A549 (cell line): Measurements from ENCODE around the gene MED13L. TPM values are rescaled to one million over a fixed set of nuclear protein-coding genes. Genes with fewer than 3 reads are reported as not detected.

ENCODE experiments used
- ATAC-seq, 2 experiments: fragments of 200-7000 bp in 1 of 2; fragments of >200 bp in 1 of 2; cut with Nextera tagmentation in 1 of 2; cut with Tn5 transposase in 1 of 2; 3 replicates each; pipeline versions ENCODE4 v1.8.0 to v1.9.1; 2018 to 2020; ENCODE audit warnings: mild to moderate bottlenecking in 1 of 2, moderate library complexity in 1 of 2
- CTCF ChIA-PET: fragments of 300-600 bp; sonication (Branson Sonifier 250); formaldehyde crosslinking; extraction: SDS; loops from one replicate; lab custom pipeline; 2021; ENCODE audit warnings: antibody characterized with exemption, inconsistent platforms; lab: Yijun Ruan, JAX
- POLR2A ChIA-PET: fragments of 350-600 bp; formaldehyde crosslinking; extraction: SDS; loops from one replicate; lab custom pipeline; 2021; ENCODE audit warnings: antibody characterized with exemption, inconsistent platforms; lab: Yijun Ruan, JAX
- DNase-seq, 2 experiments: peaks; one replicate each; pipeline versions ENCODE4 v3.0.0 to v3.0.0-alpha.2; 2011 to 2016; ENCODE audit warnings: low read depth in 1 of 2, low spot score in 1 of 2
- FAIRE-seq: peaks from 2 replicates; lab custom pipeline; 2011; peaks lifted over from hg19 to GRCh38; lab: Jason Lieb, UNC
- H3K27ac ChIP-seq, 2 experiments: fragments of >200 bp; sonication (Bioruptor Twin); formaldehyde crosslinking; 3 replicates each; pipeline ENCODE4 v1.5.1; 2016 to 2017
- H3K4me1 ChIP-seq: fragments of >200 bp; sonication (Bioruptor Twin); formaldehyde crosslinking; 3 replicates; pipeline ENCODE4 v1.6.1; 2016
- H3K4me2 ChIP-seq: fragments of >200 bp; sonication (Bioruptor Twin); formaldehyde crosslinking; 3 replicates; pipeline ENCODE4 v1.6.1; 2016
- H3K4me3 ChIP-seq: fragments of >200 bp; sonication (Bioruptor Twin); formaldehyde crosslinking; 3 replicates; pipeline ENCODE4 v1.5.1; 2016
- H3K9me3 ChIP-seq: fragments of >200 bp; sonication (Bioruptor Twin); formaldehyde crosslinking; 3 replicates; pipeline ENCODE4 v1.6.1; 2016
- BHLHE40 ChIP-seq: IDR thresholded peaks from 2 replicates; pipeline ENCODE4 v1.6.1; 2012; ENCODE audit warnings: low read depth, low read length, inconsistent platforms
- CBX2 ChIP-seq: fragments of 200-600 bp; sonication (generic); IDR thresholded peaks from 2 replicates; pipeline ENCODE4 v1.6.1; 2016; ENCODE audit warnings: low read depth, mild to moderate bottlenecking, borderline replicate concordance
- CBX8 ChIP-seq: fragments of 200-600 bp; sonication (generic); IDR thresholded peaks from 2 replicates; pipeline ENCODE4 v1.6.1; 2016
- CEBPB ChIP-seq, 2 experiments: fragments of >200 bp in 1 of 2; sonication (Bioruptor Twin) in 1 of 2; formaldehyde crosslinking in 1 of 2; IDR thresholded peaks; 2 replicates each; pipeline ENCODE4 v1.6.1; 2012 to 2016
- CHD2 ChIP-seq: fragments of 150-350 bp; IDR thresholded peaks from 2 replicates; pipeline ENCODE4 v1.6.1; 2014; ENCODE audit warnings: low read length; ENCODE audit not compliant: partially characterized antibody
- CTCF ChIP-seq: fragments of >200 bp; sonication (Bioruptor Twin); formaldehyde crosslinking; IDR thresholded peaks from 3 replicates; pipeline ENCODE4 v1.5.1; 2016
- EHMT2 ChIP-seq: fragments of 200-600 bp; sonication (generic); IDR thresholded peaks from 2 replicates; pipeline ENCODE4 v1.6.1; 2016; ENCODE audit warnings: antibody characterized with exemption, low read depth, mild to moderate bottlenecking, moderate library complexity
- ELK1 ChIP-seq: fragments of 150-350 bp; IDR thresholded peaks from 2 replicates; pipeline ENCODE4 v1.6.1; 2014; ENCODE audit warnings: low read depth, mild to moderate bottlenecking, low read length
- FOXS1 ChIP-seq: fragments of 250-450 bp; sonication (Bioruptor Pico); IDR thresholded peaks from 2 replicates; pipeline ENCODE4 v1.5.0; 2020; ENCODE audit warnings: mild to moderate bottlenecking, moderate library complexity
- HEYL ChIP-seq: fragments of 250-450 bp; sonication (Bioruptor Pico); IDR thresholded peaks from 2 replicates; pipeline ENCODE4 v1.8.0; 2021; ENCODE audit warnings: mild to moderate bottlenecking, moderate library complexity
- JUN ChIP-seq, 2 experiments: fragments of >200 bp; sonication (Bioruptor Twin); formaldehyde crosslinking; IDR thresholded peaks; 2 replicates in 1 of 2; 3 replicates in 1 of 2; pipeline ENCODE4 v1.6.1; 2016 to 2017
- KDM1A ChIP-seq: fragments of 200-600 bp; sonication (generic); IDR thresholded peaks from 2 replicates; pipeline ENCODE4 v1.6.1; 2016; ENCODE audit warnings: low read depth, mild to moderate bottlenecking
- POLR2A ChIP-seq: IDR thresholded peaks from 2 replicates; pipeline ENCODE4 v1.6.1; 2012; ENCODE audit warnings: mild to moderate bottlenecking, low read length
- RAD21 ChIP-seq, 2 experiments: fragments of >200 bp in 1 of 2; sonication (Bioruptor Twin) in 1 of 2; formaldehyde crosslinking in 1 of 2; IDR thresholded peaks in 1 of 2; conservative IDR thresholded peaks in 1 of 2; 2 replicates in 1 of 2; 3 replicates in 1 of 2; pipeline ENCODE4 v1.6.1; 2012 to 2018; ENCODE audit warnings: inconsistent platforms in 1 of 2
- RARB ChIP-seq: fragments of 250-450 bp; sonication (Bioruptor Pico); IDR thresholded peaks from 2 replicates; pipeline ENCODE4 v1.8.0; 2021; ENCODE audit warnings: mild to moderate bottlenecking, moderate library complexity
- RFX5 ChIP-seq: fragments of 450-650 bp; IDR thresholded peaks from 2 replicates; pipeline ENCODE4 v1.7.1; 2014; ENCODE audit warnings: antibody characterized with exemption, mild to moderate bottlenecking, moderate library complexity
- TFCP2L1 ChIP-seq: fragments of 250-450 bp; sonication (Bioruptor Pico); IDR thresholded peaks from 2 replicates; pipeline ENCODE4 v1.5.0; 2021; ENCODE audit warnings: mild to moderate bottlenecking
- TP53 ChIP-seq: fragments of 250-450 bp; sonication (Bioruptor Pico); IDR thresholded peaks from 2 replicates; pipeline ENCODE4 v1.5.0; 2021; ENCODE audit warnings: mild to moderate bottlenecking, moderate library complexity
- USF2 ChIP-seq: fragments of 450-650 bp; IDR thresholded peaks from 2 replicates; pipeline ENCODE4 v1.6.1; 2014; ENCODE audit warnings: antibody characterized with exemption
- ZNF302 ChIP-seq: fragments of 250-450 bp; sonication (Bioruptor Pico); IDR thresholded peaks from 2 replicates; pipeline ENCODE4 v1.9.0; 2021; ENCODE audit warnings: inconsistent platforms, mild to moderate bottlenecking, moderate library complexity
- WGBS: methylation state at CpG from one replicate; pipeline ENCODE4 v1.1.6; 2017; ENCODE audit errors: missing lambda C conversion rate; 5-methylcytosine and 5-hydroxymethylcytosine counted together
- polyA plus RNA-seq, 4 experiments: library from polyadenylated mRNA; depleted of rRNA in 3 of 4; stranded (reverse); fragments of >200 nt; fragmentation: RNase III in 1 of 4; extraction: RNeasy Plus Mini Kit Qiagen cat#74134 plus additional on column Dnase treatment in 1 of 4; gene quantifications; 2 replicates in 3 of 4; 3 replicates in 1 of 4; pipeline ENCODE4 v1.2.3, GENCODE V29; 2011 to 2017

The MED13L gene
- polyA plus RNA-seq, 2 of the 4 experiments (the other 2 are of a cell fraction) = 23.2 to 134 TPM

GRCh38 chr12:115957686-115958290 is 319.7 kb downstream of the MED13L start:
- ChIA-PET CTCF (interaction anchor here (0.7 to 1.9 kb wide), 7 partner anchors 10 to 40 kb away, joined by 3 to 6 read pairs (median 3); no protein-coding TSS in a partner anchor), POLR2A (no interaction called here)
- Histone ChIP-seq H3K4me3 (no peak overlapping the region), H3K4me1 (peaks cover 3% of the 10 kb centered on the region; the same call in 1 of the 3 replicates), H3K27ac (no peak overlapping the region), H3K4me2 (no peak overlapping the region), H3K9me3 (no peaks in the 10 kb centered on the region)
- TF ChIP-seq ELK1 = no peak
- TF ChIP-seq RAD21 (conservative IDR thresholded peaks at IDR 0.05 in 1 of 2, IDR thresholded peaks at IDR 0.05 in 1 of 2) = no peak
- TF ChIP-seq EHMT2 = no peak
- TF ChIP-seq ZNF302 (CRISPR knock-in tag) = no peak
- TF ChIP-seq TFCP2L1 = no peak
- TF ChIP-seq KDM1A = no peak
- ATAC-seq (no peak), DNase-seq (no peak), FAIRE-seq (no peak)
- 92% methylated on average over 6 of the region's 6 CpGs for WGBS

GRCh38 chr12:115956659-115957058 is 320.8 kb downstream of the MED13L start:
- Histone ChIP-seq H3K9me3 (no peaks in the 10 kb centered on the region), H3K27ac (no peak overlapping the region), H3K4me3 (no peak overlapping the region), H3K4me1 (peaks cover 3% of the 10 kb centered on the region; the same call in 1 of the 3 replicates), H3K4me2 (no peak overlapping the region)
- POLR2A ChIA-PET = no interaction called here
- ATAC-seq (no peak), DNase-seq (no peak), FAIRE-seq (no peak)
- CTCF ChIA-PET = interaction anchor here (1.3 kb wide), 1 partner anchor 18 kb away, joined by 3 read pairs; no protein-coding TSS in a partner anchor
- WGBS = 93% methylated on average over 4 of the region's 4 CpGs
- no peak for TF ChIP-seq RFX5
- TF ChIP-seq RARB = no peak
- TF ChIP-seq CHD2 = no peak
- no peak for TF ChIP-seq CBX2
- no peak for TF ChIP-seq ZNF302 (CRISPR knock-in tag)
- no peak for TF ChIP-seq CEBPB (IDR thresholded peaks at IDR 0.05)
- TF ChIP-seq RAD21 (conservative IDR thresholded peaks at IDR 0.05 in 1 of 2, IDR thresholded peaks at IDR 0.05 in 1 of 2) = no peak
- no peak for TF ChIP-seq JUN (IDR thresholded peaks at IDR 0.05)
- TF ChIP-seq CBX8 = no peak
- no peak for TF ChIP-seq CTCF
- TF ChIP-seq EHMT2 = no peak
- TF ChIP-seq TP53 (CRISPR knock-in tag) = no peak
- no peak for TF ChIP-seq HEYL
- TF ChIP-seq TFCP2L1 = no peak
- TF ChIP-seq BHLHE40 = no peak
- TF ChIP-seq USF2 = no peak

GRCh38 chr12:115956236-115956635 is 321.3 kb downstream of the MED13L start:
- no peak overlapping the region for H3K27ac ChIP-seq
- no peaks in the 10 kb centered on the region for H3K9me3 ChIP-seq
- H3K4me2 ChIP-seq = no peak overlapping the region
- no peak for ATAC-seq
- TF ChIP-seq POLR2A (no peak), FOXS1 (CRISPR knock-in tag) (no peak), USF2 (no peak), CBX2 (no peak)
- TF ChIP-seq, all 56 proteins: peak for 0
- Histone ChIP-seq H3K4me1 (peaks cover 3% of the 10 kb centered on the region; the same call in 1 of the 3 replicates), H3K4me3 (no peak overlapping the region)
- no peak for DNase-seq
- 80% methylated on average over 3 of the region's 3 CpGs for WGBS
- ChIA-PET CTCF (interaction anchor here (0.8 to 1.3 kb wide), 2 partner anchors 18 to 185 kb away, joined by 3 read pairs; no protein-coding TSS in a partner anchor), POLR2A (no interaction called here)
- FAIRE-seq = no peak
